ENCODE measurements around the gene COLEC11.

DNA sequence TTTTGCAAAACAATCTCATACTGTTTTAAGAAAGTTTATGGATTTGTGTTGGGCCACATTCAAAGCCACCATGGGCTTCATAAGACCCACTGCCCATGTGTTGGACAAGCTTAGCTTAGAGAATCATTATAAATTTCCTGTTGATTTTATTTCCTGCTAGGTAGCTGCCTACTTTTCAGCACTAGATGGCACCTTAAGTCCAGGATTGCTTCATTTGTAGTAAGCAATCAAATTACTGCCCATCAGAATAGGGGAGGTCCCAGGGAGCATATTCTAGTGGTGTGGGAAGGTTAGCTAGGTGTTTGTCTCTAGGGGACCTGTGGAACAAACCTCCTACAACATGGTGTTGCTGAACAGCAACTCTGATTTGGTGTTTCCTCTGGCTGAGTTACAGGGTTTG is 97.5 kb downstream of the COLEC11 start:
- TF ChIP-seq, protein P1, sequence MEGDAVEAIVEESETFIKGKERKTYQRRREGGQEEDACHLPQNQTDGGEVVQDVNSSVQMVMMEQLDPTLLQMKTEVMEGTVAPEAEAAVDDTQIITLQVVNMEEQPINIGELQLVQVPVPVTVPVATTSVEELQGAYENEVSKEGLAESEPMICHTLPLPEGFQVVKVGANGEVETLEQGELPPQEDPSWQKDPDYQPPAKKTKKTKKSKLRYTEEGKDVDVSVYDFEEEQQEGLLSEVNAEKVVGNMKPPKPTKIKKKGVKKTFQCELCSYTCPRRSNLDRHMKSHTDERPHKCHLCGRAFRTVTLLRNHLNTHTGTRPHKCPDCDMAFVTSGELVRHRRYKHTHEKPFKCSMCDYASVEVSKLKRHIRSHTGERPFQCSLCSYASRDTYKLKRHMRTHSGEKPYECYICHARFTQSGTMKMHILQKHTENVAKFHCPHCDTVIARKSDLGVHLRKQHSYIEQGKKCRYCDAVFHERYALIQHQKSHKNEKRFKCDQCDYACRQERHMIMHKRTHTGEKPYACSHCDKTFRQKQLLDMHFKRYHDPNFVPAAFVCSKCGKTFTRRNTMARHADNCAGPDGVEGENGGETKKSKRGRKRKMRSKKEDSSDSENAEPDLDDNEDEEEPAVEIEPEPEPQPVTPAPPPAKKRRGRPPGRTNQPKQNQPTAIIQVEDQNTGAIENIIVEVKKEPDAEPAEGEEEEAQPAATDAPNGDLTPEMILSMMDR (IDR thresholded peaks at IDR 0.05), result peak in 4 of 6 experiments; percentile 17 to 47 (median 25)
- no peak for TF ChIP-seq POLR2A (IDR thresholded peaks at IDR 0.05)

Data from esophagus squamous epithelium (tissue), 4 donors.